ENCODE measurements around the gene ARTN.

ARTN gene

GRCh38 chr1:43974443-43975248 lies 41.0 kb downstream of the ARTN start, which contains the start of gene ATP6V0B:
ATP6V0B (plus strand) TSS chr1:43974960; CDS start chr1:43975041, 81 bp downstream.
- peak; percentile 82 for DNase-seq

DNA sequence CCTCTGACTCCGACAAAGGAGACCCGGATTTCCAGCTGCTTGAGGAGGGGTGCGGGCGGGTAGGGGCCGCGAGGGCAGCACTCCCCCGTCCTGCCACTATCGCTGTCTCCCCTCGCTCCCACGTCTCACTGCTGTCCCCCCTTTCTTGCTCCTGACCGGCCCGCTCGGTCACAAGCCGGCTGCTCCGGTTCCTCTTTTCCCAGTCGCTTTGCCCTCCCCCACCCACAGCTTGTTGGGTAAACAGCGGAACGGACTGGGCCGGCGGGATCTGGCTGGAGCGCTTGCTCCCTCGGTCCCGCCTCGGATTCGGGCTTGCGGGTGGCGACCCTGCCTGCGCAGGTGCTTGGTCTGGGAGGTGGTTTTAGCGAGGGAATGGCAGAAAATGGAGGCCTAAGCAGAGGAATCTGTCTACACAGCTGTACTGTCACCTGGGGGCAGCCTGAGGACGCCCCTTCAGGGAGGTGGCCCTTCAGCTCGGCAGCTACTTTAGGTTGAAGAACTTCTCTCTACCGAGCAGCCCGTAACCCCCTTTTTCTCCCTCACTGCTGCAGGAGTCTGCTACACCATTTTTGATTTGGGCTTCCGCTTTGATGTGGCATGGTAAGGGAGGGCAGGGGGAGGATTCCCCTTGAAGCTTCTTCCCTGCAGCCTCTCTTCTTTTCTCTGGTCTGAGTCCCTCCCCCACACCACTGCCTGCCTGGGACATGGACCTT lies 41.8 kb downstream of the ARTN start:
- no peak for DNase-seq

DNA sequence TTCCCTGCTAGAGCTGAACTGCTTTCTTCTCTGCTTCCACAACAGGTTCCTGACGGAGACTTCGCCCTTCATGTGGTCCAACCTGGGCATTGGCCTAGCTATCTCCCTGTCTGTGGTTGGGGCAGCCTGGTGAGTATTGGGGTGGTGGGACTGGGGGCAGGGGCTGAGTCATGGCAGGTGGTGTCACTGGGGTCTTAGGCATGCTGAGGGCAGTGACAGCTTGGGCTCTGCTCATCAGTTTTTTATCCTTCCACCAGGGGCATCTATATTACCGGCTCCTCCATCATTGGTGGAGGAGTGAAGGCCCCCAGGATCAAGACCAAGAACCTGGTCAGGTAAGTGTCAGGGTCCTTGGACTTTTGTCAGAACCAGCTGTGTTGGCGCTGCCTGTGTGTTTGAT lies 42.4 kb downstream of the ARTN start:
- no peak for DNase-seq

GRCh38 chr1:43976890-43977289 lies 43.3 kb downstream of the ARTN start:
- DNase-seq, result no peak

DNA sequence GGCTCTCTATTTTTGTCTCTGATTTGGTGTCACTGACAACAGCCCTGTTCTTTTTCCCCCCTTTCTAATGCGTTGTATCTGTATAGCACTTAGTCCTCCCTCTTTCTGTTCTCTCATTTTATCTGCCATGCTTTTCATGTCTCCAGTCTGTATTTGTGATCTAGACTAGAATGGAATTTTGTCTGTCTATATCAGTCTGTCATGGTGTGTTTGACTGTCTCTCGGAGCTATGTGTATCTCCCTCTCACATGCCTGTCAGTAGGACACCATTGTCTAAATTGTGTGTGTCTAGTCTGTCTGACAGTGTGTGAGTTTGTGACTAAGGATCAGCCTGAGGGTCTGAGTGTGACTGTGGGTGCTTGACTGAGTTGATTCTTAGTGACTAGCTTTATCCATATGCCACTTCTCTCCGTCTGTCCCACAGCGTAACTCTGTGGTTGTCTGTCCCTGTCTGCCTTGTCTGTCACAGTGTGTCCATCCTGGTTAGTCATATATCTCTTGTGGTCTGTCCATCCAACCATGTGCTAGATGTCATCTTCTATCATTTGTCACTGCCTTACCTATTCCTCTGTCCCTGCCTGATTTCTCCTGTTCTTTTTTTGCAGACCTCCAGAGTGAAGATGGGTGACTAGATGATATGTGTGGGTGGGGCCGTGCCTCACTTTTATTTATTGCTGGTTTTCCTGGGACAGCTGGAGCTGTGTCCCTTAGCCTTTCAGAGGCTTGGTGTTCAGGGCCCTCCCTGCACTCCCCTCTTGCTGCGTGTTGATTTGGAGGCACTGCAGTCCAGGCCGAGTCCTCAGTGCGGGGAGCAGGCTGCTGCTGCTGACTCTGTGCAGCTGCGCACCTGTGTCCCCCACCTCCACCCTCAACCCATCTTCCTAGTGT lies 44.0 kb downstream of the ARTN start:
- no peak for DNase-seq

- no peak for DNase-seq
These were observed 44.6 kb downstream of the ARTN start for GRCh38 chr1:43978264-43978550.

DNA sequence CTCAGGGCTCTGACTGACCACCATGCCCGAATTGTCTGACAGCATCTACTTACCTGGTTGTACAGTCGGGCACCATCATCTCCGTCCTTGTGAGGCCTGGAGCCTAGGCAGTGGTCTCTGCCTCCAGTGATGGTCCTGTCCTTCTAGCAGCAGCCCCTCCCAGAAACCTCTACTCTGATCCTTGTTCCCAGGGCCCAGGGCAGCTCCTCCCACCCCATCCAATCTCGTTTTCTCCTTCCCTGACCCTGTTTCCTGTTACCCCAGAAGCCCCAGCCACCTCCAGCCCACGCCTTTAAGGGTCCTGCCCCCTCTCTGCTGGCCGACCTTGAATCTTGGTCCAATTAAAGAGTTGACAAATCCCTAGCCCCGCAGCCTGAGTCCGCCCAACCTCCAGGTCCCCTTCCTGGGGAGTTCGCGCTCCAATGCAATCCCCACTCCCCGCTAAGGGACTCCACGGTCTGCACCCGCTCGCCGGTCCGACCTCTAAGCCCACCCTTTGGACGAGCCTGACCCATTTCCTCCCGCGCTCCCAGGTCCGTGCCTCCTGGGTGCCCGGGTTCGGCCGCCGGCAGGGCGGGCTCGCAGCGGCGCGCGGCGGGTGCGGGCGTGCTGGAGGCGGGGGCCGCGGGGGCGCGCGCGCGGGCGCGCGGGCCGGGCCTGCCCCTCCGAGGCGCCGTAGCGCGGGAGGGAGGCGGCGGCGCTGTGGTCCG lies 45.1 kb downstream of the ARTN start, which contains the start of gene B4GALT2:
TSS of gene B4GALT2 (plus strand) at position 660 of the 710 bp plus-strand sequence. CDS start 1,951 bp downstream, outside the sequence.
- no peak for DNase-seq

DNA sequence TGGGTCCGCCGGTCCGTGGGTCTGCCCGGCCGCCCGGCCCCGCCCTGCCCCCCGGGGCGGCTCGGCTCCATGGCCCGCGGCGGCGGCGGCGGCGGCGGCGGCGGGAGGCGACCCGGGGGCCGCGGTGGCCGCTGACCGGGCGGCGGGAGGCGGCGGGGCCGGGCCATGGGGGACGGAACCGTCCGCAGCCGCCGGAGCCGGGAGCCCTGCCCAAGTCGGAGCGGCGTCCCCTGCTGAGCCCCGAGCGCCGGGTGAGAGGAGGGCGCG lies 45.6 kb downstream of the ARTN start:
- no peak for DNase-seq

- DNase-seq, result no peak
These were observed 46.1 kb downstream of the ARTN start for GRCh38 chr1:43979528-43980254.

GRCh38 chr1:43980255-43981134 lies 46.9 kb downstream of the ARTN start:
- DNase-seq, result no peak

GRCh38 chr1:43981135-43981491 lies 47.5 kb downstream of the ARTN start:
- no peak for DNase-seq

GRCh38 chr1:43981636-43982035 lies 48.0 kb downstream of the ARTN start:
- DNase-seq, result no peak

DNA sequence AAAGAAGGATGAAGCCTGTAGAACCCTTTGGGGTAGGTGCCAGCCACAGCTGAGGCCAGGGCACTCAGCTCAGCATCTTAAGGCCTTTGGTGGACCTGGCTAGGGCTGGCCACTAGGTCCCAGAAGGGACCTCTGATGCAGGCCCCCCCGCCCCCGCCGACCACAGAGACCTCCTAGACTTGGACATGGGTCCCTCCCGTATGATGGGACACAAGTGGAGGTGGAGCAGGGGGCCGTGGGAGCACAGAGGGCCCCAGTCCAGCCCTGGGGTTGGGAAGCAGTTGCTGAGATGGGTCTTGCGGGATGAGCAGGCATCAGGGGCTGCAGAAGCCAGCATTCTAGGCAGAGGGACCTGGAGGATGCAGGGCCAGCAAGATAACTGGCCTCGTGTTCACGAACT lies 48.6 kb downstream of the ARTN start:
- no peak for DNase-seq

DNA sequence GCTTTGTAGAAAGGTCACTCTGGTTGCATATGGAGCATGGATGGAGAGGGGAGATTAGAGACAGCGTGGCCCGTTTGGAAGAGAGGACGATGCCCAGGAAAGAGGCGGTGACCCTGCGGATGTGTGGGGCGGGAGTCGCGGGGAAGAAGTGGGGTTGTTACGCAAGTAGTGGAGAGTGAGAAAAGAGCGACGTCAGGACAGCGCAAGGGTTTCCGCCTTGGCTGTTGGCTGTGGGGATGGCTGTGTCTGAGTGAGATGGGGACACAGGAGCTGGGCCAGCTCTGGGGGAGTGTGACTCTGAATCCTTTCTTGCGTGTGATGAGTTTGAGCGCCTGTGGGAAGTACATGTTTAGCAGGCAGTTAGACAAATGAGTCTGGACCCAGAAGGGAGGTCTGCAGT lies 49.2 kb downstream of the ARTN start:
- no peak for DNase-seq

GRCh38 chr1:43983253-43983899 lies 49.8 kb downstream of the ARTN start:
- no peak for DNase-seq

DNA sequence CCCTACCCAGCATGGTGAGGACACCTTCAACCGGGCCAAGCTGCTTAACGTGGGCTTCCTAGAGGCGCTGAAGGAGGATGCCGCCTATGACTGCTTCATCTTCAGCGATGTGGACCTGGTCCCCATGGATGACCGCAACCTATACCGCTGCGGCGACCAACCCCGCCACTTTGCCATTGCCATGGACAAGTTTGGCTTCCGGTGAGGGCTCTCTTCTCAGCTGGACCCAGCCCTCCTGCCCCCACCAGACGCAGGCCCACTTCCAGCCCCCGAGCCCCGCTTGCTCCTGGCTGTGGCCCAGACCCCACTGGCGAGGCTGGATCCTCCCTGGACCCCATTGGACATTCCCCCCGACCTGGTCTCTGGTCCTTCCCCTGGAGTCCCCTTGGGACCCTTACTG lies 51.3 kb downstream of the ARTN start:
- no peak for DNase-seq

GRCh38 chr1:43985984-43986595 lies 52.5 kb downstream of the ARTN start:
- no peak for DNase-seq

- DNase-seq, result no peak
These were observed 53.1 kb downstream of the ARTN start for GRCh38 chr1:43986712-43987111.
